ENCODE results near the gene IKBIP.
"Not testable (repeated sequence)": the region's sequence is repeated elsewhere in the genome, so short reads cannot be mapped to it uniquely, and the experiment has no call there.

IKBIP gene

DNA sequence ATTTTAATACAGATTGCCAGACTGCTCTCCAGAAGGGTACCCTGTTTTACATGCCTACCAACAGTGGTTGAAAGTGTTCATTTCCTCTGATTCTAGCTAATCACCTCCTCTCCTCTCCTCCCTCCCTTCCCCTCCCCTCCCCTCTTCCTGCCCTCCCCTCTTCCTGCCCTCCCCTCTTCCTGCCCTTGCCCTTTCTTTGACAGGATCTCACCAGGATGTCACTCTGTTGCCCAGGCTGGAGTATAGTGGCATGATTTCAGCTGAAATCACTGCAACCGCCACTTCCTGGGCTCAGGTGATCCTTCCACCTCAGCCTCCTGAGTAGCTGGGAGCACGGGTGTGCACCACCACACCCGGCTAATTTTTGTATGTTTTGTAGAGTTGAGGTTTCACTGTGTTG, 25.2 kb upstream of the IKBIP start:
- Histone ChIP-seq H3K27me3 (ENCODE audit: control insufficient read depth in 1 of 2, insufficient read depth in 2 of 2, low read length in 2 of 2) (no peaks in the 10 kb centered on the region), H3K4me3 (ENCODE audit: low read depth in 1 of 2, low read length in 2 of 2) (no peak overlapping the region), H3K4me1 (ENCODE audit: control insufficient read depth in 1 of 2, insufficient read depth in 2 of 2, low read length in 2 of 2) (no peaks in the 10 kb centered on the region), H3K27ac (ENCODE audit: low read depth, low read length) (no peak overlapping the region), H3K9me3 (ENCODE audit: control insufficient read depth in 1 of 2, low read length in 2 of 2) (no peaks in the 10 kb centered on the region), H3K36me3 (ENCODE audit: control insufficient read depth in 1 of 2, insufficient read depth in 2 of 2, low read length in 2 of 2) (peaks cover 11 to 38% of the 10 kb centered on the region in 2 donors), H3K9ac (ENCODE audit: low read depth in 1 of 2, low read length in 2 of 2) (no peak overlapping the region)

DNA sequence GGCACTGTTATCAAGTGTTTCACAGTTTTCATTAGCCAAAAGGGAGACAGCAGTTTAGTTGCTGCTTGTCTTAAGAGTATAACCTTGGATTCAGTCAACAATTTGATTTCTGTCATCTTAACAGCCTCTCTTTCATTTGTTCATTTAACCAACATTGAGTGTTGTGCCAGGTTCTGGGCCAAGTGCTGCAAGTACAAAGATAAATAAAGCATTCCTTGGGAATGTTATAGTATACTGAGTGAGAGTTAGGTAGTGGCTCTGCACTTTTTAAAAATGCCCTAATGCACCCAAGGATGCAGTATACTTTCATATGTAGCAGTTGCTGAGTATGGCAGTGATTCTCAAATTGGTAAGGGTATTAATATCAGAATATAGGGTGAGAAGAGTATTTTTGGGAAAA, 15.9 kb upstream of the IKBIP start:
- H3K27me3 ChIP-seq (ENCODE audit: control insufficient read depth in 1 of 2, insufficient read depth in 2 of 2, low read length in 2 of 2): no peaks in the 10 kb centered on the region
- H3K36me3 ChIP-seq (ENCODE audit: control insufficient read depth in 1 of 2, insufficient read depth in 2 of 2, low read length in 2 of 2): peaks cover 23 to 34% of the 10 kb centered on the region in 2 donors
- H3K9me3 ChIP-seq (ENCODE audit: control insufficient read depth in 1 of 2, low read length in 2 of 2): no peaks in the 10 kb centered on the region
- H3K4me3 ChIP-seq (ENCODE audit: low read depth in 1 of 2, low read length in 2 of 2): no peak overlapping the region
- H3K4me1 ChIP-seq (ENCODE audit: control insufficient read depth in 1 of 2, insufficient read depth in 2 of 2, low read length in 2 of 2): no peaks in the 10 kb centered on the region
- H3K27ac ChIP-seq (ENCODE audit: low read depth, low read length): no peak overlapping the region
- H3K9ac ChIP-seq (ENCODE audit: low read depth in 1 of 2, low read length in 2 of 2): no peak overlapping the region

DNA sequence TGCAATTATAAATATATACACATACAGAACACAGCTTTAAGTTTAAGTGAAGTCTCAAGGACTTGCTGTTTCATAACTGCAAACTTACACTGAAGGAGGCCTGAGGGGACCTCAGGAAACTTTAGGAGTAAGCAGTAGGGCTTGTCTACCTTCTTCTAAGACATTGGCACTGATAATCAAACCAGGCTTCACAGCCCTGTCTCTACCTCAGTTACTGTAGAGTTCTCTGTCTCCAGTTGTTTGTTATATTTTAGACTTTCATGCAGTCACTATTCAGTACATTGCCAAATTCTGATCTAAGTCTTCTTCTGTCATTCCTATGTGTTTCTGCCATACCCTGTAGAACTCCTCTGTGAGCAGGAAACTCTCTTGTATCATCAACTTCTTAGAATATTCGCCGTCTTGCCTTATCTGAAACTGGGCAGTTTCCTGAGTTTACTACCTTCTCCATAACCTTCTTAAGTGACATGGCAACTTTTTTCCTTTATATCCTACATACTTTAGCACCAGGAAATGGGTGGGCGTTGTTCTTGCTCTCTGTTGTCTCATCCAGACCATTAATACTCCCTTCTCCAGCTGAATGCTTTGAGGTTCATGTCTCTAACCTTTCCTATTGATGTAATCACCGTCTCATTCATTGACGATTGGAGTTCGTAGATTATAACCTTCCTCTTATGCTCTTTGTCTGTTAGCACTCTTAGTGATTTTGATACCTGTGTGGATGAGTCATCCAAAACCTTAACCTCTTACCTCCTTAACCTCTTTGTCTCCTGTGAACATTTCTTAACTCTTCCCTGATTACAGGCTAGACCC, 11.9 kb upstream of the IKBIP start:
- no peak overlapping the region for H3K27ac ChIP-seq (ENCODE audit: low read depth, low read length)
- no peak overlapping the region for H3K9ac ChIP-seq (ENCODE audit: low read depth in 1 of 2, low read length in 2 of 2)
- no peaks in the 10 kb centered on the region for H3K9me3 ChIP-seq (ENCODE audit: control insufficient read depth in 1 of 2, low read length in 2 of 2)
- peaks cover 17 to 20% of the 10 kb centered on the region in 2 donors for H3K36me3 ChIP-seq (ENCODE audit: control insufficient read depth in 1 of 2, insufficient read depth in 2 of 2, low read length in 2 of 2)
- H3K27me3 ChIP-seq (ENCODE audit: control insufficient read depth in 1 of 2, insufficient read depth in 2 of 2, low read length in 2 of 2): no peaks in the 10 kb centered on the region
- H3K4me1 ChIP-seq (ENCODE audit: control insufficient read depth in 1 of 2, insufficient read depth in 2 of 2, low read length in 2 of 2): no peaks in the 10 kb centered on the region
- H3K4me3 ChIP-seq (ENCODE audit: low read depth in 1 of 2, low read length in 2 of 2): no peak overlapping the region

DNA sequence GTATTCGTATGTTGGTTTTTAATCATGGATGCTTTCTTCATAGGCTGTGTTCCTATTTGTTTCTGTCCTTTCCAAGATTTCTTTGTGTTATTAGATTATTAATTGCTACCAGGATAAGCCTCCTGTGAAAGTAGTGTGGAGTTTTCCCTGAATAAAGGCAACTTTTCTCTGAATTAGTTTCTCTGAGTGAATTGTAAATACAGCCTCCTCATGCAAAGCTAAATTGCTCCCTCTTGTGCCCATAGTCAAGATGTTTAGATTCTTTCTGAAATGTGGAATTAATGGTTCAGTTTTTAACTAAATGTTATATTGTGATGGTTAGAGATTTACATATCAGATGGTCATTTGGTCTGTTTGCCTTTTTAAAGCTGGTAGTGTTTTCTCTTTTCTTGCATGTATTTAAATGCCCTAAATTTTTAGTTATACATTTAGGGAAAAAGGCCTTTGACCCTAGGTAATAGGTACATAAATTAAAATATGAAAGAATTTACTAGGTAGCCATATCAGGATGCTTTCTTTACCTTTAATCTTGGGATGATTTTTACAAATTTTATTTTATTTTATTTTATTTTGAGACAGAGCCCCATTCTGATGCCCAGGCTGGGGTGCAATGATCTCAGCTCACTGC, 9.4 kb upstream of the IKBIP start:
- Histone ChIP-seq H3K9ac (ENCODE audit: low read depth in 1 of 2, low read length in 2 of 2) (no peak overlapping the region), H3K4me3 (ENCODE audit: low read depth in 1 of 2, low read length in 2 of 2) (no peak overlapping the region), H3K4me1 (ENCODE audit: control insufficient read depth in 1 of 2, insufficient read depth in 2 of 2, low read length in 2 of 2) (no peaks in the 10 kb centered on the region), H3K9me3 (ENCODE audit: control insufficient read depth in 1 of 2, low read length in 2 of 2) (no peaks in the 10 kb centered on the region), H3K27ac (ENCODE audit: low read depth, low read length) (no peak overlapping the region), H3K27me3 (ENCODE audit: control insufficient read depth in 1 of 2, insufficient read depth in 2 of 2, low read length in 2 of 2) (no peaks in the 10 kb centered on the region), H3K36me3 (ENCODE audit: control insufficient read depth in 1 of 2, insufficient read depth in 2 of 2, low read length in 2 of 2) (peaks cover 16 to 27% of the 10 kb centered on the region in 2 donors)

DNA sequence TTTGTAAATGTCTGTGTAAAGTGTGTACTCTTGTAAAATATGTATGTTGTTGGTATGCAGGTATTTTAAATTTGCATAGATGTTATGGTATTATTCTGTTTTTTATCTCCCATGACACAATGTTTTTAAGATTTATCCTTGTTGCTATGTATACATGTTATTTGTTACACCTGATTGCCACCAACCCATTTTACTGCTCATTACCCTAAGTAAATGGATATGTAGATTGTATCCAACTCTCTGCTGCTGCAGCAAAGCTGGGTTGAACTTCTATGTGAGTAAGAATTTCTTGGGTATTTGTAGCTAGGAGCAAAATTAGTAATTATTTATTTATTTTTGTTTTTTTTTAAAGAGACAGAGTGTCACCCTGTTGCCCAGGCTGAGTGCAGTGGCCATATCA, 6.7 kb upstream of the IKBIP start:
- peaks cover 10 to 18% of the 10 kb centered on the region in 2 donors for H3K36me3 ChIP-seq (ENCODE audit: control insufficient read depth in 1 of 2, insufficient read depth in 2 of 2, low read length in 2 of 2)
- H3K9me3 ChIP-seq (ENCODE audit: control insufficient read depth in 1 of 2, low read length in 2 of 2): no peaks in the 10 kb centered on the region

DNA sequence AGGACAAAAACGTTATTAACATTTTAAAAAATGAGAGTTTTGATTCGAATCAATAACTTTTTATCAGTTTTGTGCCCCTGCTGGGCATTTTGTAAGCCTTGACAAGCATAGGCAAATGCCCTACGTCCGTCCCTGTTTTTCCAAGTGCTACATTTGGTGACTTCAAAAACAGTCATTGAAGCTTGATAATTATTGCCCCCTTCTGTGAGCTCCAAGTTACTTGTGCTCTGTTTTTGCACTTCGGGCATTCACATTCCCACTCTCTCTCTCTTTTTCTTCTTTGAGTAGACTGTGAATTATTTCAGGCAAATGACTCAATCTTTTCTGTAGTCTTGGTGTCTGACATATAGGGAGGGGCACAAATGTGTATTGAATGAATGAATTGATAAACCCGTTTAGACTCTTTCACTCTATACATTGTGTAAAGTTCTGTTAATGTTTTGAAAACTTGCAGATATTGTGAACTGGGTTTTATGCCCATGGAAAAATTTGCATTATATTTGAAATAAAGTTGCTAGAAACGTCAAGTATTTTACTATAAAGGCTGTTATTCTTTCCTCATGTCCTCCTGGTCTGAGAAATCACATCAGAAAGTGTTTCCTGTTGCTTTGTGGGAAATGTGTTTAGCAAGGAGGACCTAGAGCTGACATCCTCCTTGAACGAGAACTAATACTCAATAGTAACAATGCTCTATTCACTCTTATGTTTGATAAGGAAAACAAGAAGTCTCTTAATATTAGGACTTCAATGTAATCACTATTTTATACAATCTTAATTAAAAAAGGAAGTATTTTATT, 1.9 kb upstream of the IKBIP start:
- Histone ChIP-seq H3K27ac (ENCODE audit: low read depth, low read length) (no peak overlapping the region), H3K27me3 (ENCODE audit: control insufficient read depth in 1 of 2, insufficient read depth in 2 of 2, low read length in 2 of 2) (no peaks in the 10 kb centered on the region), H3K4me3 (ENCODE audit: low read depth in 1 of 2, low read length in 2 of 2) (peak overlapping the region; percentile 96 to 100), H3K9me3 (ENCODE audit: control insufficient read depth in 1 of 2, low read length in 2 of 2) (no peaks in the 10 kb centered on the region), H3K4me1 (ENCODE audit: control insufficient read depth in 1 of 2, insufficient read depth in 2 of 2, low read length in 2 of 2) (peaks cover 10 to 17% of the 10 kb centered on the region in 2 donors), H3K9ac (ENCODE audit: low read depth in 1 of 2, low read length in 2 of 2) (peak overlapping the region; percentile 84 to 94), H3K36me3 (ENCODE audit: control insufficient read depth in 1 of 2, insufficient read depth in 2 of 2, low read length in 2 of 2) (peaks cover 10 to 18% of the 10 kb centered on the region in 2 donors)

More for the DNA sequence above, 6.7 kb upstream of the IKBIP start:
- H3K4me3 ChIP-seq (ENCODE audit: low read depth in 1 of 2, low read length in 2 of 2): no peak overlapping the region
- H3K4me1 ChIP-seq (ENCODE audit: control insufficient read depth in 1 of 2, insufficient read depth in 2 of 2, low read length in 2 of 2): peaks cover 4 to 7% of the 10 kb centered on the region in 2 donors
- no peak overlapping the region for H3K27ac ChIP-seq (ENCODE audit: low read depth, low read length)
- no peak overlapping the region for H3K9ac ChIP-seq (ENCODE audit: low read depth in 1 of 2, low read length in 2 of 2)
- no peaks in the 10 kb centered on the region for H3K27me3 ChIP-seq (ENCODE audit: control insufficient read depth in 1 of 2, insufficient read depth in 2 of 2, low read length in 2 of 2)

DNA sequence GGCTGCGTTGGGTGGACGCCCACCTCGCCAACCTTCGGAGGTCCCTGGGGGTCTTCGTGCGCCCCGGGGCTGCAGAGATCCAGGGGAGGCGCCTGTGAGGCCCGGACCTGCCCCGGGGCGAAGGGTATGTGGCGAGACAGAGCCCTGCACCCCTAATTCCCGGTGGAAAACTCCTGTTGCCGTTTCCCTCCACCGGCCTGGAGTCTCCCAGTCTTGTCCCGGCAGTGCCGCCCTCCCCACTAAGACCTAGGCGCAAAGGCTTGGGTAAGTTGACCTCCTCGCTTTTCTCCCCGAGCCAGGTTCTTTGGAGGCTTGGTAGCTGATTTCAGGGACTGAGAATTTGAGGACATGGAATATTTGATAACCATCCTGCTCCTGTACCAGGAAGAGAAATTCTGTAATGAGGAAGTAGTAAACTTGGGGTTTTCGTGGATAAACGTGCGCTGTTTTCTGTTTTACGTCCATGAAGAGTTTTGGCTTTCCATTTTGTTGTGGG, 1.0 kb upstream of the IKBIP start:
- peaks cover 6 to 14% of the 10 kb centered on the region in 2 donors for H3K36me3 ChIP-seq (ENCODE audit: control insufficient read depth in 1 of 2, insufficient read depth in 2 of 2, low read length in 2 of 2)
- H3K4me1 ChIP-seq (ENCODE audit: control insufficient read depth in 1 of 2, insufficient read depth in 2 of 2, low read length in 2 of 2): peaks cover 10 to 17% of the 10 kb centered on the region in 2 donors
- H3K4me3 ChIP-seq (ENCODE audit: low read depth in 1 of 2, low read length in 2 of 2): peak overlapping the region; percentile 96 to 100
- H3K27me3 ChIP-seq (ENCODE audit: control insufficient read depth in 1 of 2, insufficient read depth in 2 of 2, low read length in 2 of 2): no peaks in the 10 kb centered on the region
- peak overlapping the region; percentile 84 to 94 for H3K9ac ChIP-seq (ENCODE audit: low read depth in 1 of 2, low read length in 2 of 2)
- H3K9me3 ChIP-seq (ENCODE audit: control insufficient read depth in 1 of 2, low read length in 2 of 2): no peaks in the 10 kb centered on the region
- peak overlapping the region; percentile 86 for H3K27ac ChIP-seq (ENCODE audit: low read depth, low read length)

DNA sequence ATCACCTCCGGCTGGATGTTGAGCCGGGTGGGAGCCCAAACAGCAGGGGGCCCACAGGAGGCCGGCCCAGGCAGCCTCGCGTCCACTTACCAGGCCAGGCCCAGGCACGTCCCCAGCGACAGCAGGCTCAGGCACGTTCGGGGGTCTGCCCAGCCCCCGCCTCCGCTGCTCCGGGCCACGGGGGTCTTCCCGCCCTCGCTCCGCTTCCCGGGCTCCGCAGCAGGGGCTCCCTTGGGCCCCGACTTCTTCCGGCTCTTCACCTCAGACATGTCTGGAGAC, 216 bp downstream of the IKBIP start:
- Histone ChIP-seq H3K9me3 (ENCODE audit: control insufficient read depth in 1 of 2, low read length in 2 of 2) (no peaks in the 10 kb centered on the region), H3K27me3 (ENCODE audit: control insufficient read depth in 1 of 2, insufficient read depth in 2 of 2, low read length in 2 of 2) (no peaks in the 10 kb centered on the region), H3K4me3 (ENCODE audit: low read depth in 1 of 2, low read length in 2 of 2) (peak overlapping the region; percentile 96 to 100), H3K4me1 (ENCODE audit: control insufficient read depth in 1 of 2, insufficient read depth in 2 of 2, low read length in 2 of 2) (peaks cover 10 to 17% of the 10 kb centered on the region in 2 donors), H3K9ac (ENCODE audit: low read depth in 1 of 2, low read length in 2 of 2) (peak overlapping the region; percentile 73 to 84), H3K27ac (ENCODE audit: low read depth, low read length) (peak overlapping the region; percentile 86), H3K36me3 (ENCODE audit: control insufficient read depth in 1 of 2, insufficient read depth in 2 of 2, low read length in 2 of 2) (peaks cover 1 to 4% of the 10 kb centered on the region in 2 donors)

DNA sequence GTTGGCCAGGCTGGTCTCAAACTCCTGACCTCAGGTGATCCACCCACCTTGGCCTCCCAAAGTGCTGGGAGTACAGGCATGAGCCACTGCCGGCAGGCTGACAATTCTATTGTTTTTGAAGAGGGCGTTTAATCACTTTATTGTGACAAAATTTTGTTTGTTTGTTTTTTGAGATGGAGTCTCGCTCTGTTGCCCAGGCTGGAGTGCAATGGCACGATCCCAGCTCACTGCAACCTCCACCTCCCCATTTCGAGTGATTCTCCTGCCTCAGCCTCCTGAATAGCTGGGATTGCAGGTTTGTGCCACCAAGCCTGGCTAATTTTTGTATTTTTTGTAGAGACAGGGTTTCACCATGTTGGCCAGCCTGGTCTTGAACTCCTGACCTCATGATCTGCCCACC, 1.8 kb downstream of the IKBIP start:
- not testable (repeated sequence) for H3K4me3 ChIP-seq (ENCODE audit: low read depth in 1 of 2, low read length in 2 of 2); H3K9me3 ChIP-seq (ENCODE audit: control insufficient read depth in 1 of 2, low read length in 2 of 2)

DNA sequence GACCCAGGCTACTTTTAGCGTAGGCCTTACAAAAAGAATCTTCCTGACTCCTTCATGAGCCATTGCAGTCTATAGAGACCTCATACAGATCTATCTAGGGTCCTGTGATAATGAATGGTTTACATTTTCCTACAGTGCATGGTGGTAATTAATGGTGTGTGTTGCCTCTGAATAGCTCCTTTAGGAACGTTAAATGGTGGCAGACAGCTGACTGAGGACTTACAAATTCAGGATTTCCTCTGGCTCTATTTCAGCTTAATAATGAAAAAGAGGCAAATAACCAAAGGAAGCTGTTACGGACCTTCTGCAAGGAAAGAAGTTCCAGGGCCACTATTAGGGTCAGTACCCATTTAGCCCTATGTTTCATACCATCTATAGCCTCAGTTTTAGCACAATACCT, 5.1 kb downstream of the IKBIP start:
- Histone ChIP-seq H3K4me3 (ENCODE audit: low read depth in 1 of 2, low read length in 2 of 2) (no peak overlapping the region), H3K27ac (ENCODE audit: low read depth, low read length) (no peak overlapping the region), H3K27me3 (ENCODE audit: control insufficient read depth in 1 of 2, insufficient read depth in 2 of 2, low read length in 2 of 2) (no peaks in the 10 kb centered on the region), H3K9me3 (ENCODE audit: control insufficient read depth in 1 of 2, low read length in 2 of 2) (no peaks in the 10 kb centered on the region), H3K4me1 (ENCODE audit: control insufficient read depth in 1 of 2, insufficient read depth in 2 of 2, low read length in 2 of 2) (peaks cover 0 to 10% of the 10 kb centered on the region in 2 donors), H3K9ac (ENCODE audit: low read depth in 1 of 2, low read length in 2 of 2) (no peak overlapping the region), H3K36me3 (ENCODE audit: control insufficient read depth in 1 of 2, insufficient read depth in 2 of 2, low read length in 2 of 2) (no peaks in the 10 kb centered on the region)

More for the DNA sequence above, 1.8 kb downstream of the IKBIP start:
- not testable (repeated sequence) for H3K9ac ChIP-seq (ENCODE audit: low read depth in 1 of 2, low read length in 2 of 2); H3K36me3 ChIP-seq (ENCODE audit: control insufficient read depth in 1 of 2, insufficient read depth in 2 of 2, low read length in 2 of 2); H3K27ac ChIP-seq (ENCODE audit: low read depth, low read length); H3K27me3 ChIP-seq (ENCODE audit: control insufficient read depth in 1 of 2, insufficient read depth in 2 of 2, low read length in 2 of 2)
- H3K4me1 ChIP-seq (ENCODE audit: control insufficient read depth in 1 of 2, insufficient read depth in 2 of 2, low read length in 2 of 2): peaks cover 10 to 17% of the 10 kb centered on the region in 2 donors
